ENCODE measurements around the gene CRMP1. TPM values are rescaled to one million over a fixed set of nuclear protein-coding genes. Genes with fewer than 3 reads are reported as not detected.
"Not testable (repeated sequence)": the region's sequence is repeated elsewhere in the genome, so short reads cannot be mapped to it uniquely, and the experiment has no call there.

The CRMP1 gene
- total and polyA plus RNA-seq, 8 donors, result 1.2 to 21.4 (median 2.1) TPM; not detected in 1

- no peak overlapping the region for H3K27ac ChIP-seq
Measured at GRCh38 chr4:5815641-5816040, 77.2 kb downstream of the CRMP1 start.

GRCh38 chr4:5814421-5814820 is 78.5 kb downstream of the CRMP1 start:
- Histone ChIP-seq H3K36me3 (peaks cover 5 to 75% (median 48%) of the 10 kb centered on the region in 4 donors), H3K27ac (peak overlapping the region in 3 of 5 donors; percentile 3 to 62 (median 18)), H3K4me1 (no peaks in the 10 kb centered on the region), H3K9me3 (no peaks in the 10 kb centered on the region), H3K27me3 (no peaks in the 10 kb centered on the region), H3K4me3 (no peak overlapping the region)
- DNase-seq, result no peak
- intact Hi-C loops (cut with DNase I; ENCODE audit: low total_unique reads), result no loop called here
- 84 to 99% (median 89%) methylated on average over 6 of the region's 6 CpGs for WGBS, 5 donors
- no peak for TF ChIP-seq EP300 (IDR thresholded peaks at IDR 0.05)
- TF ChIP-seq POLR2A (IDR thresholded peaks at IDR 0.05), result no peak
- TF ChIP-seq CTCF (IDR thresholded peaks at IDR 0.05), result no peak
- TF ChIP-seq POLR2AphosphoS5 (IDR thresholded peaks at IDR 0.05), result no peak

More at GRCh38 chr4:5815641-5816040, 77.2 kb downstream of the CRMP1 start:
- Histone ChIP-seq H3K9me3 (no peaks in the 10 kb centered on the region), H3K4me1 (no peaks in the 10 kb centered on the region), H3K36me3 (peaks cover 5 to 75% (median 46%) of the 10 kb centered on the region in 4 donors), H3K4me3 (no peak overlapping the region), H3K27me3 (no peaks in the 10 kb centered on the region)
- no peak for DNase-seq
- whole genome bisulfite sequencing, 5 donors, result 84 to 95% (median 89%) methylated on average over 5 of the region's 5 CpGs
- intact Hi-C loops (cut with DNase I; ENCODE audit: low total_unique reads), result no loop called here
- TF ChIP-seq POLR2AphosphoS5 (IDR thresholded peaks at IDR 0.05) (no peak), EP300 (IDR thresholded peaks at IDR 0.05) (no peak), CTCF (IDR thresholded peaks at IDR 0.05) (no peak), POLR2A (IDR thresholded peaks at IDR 0.05) (no peak)

- peak overlapping the region in 3 of 5 donors; percentile 3 to 62 (median 18) for H3K27ac ChIP-seq
- TF ChIP-seq CTCF (IDR thresholded peaks at IDR 0.05) (no peak), POLR2A (IDR thresholded peaks at IDR 0.05) (no peak), EP300 (IDR thresholded peaks at IDR 0.05) (no peak), POLR2AphosphoS5 (IDR thresholded peaks at IDR 0.05) (no peak)
- H3K27me3 ChIP-seq, result no peaks in the 10 kb centered on the region
- H3K9me3 ChIP-seq, result no peaks in the 10 kb centered on the region
- H3K36me3 ChIP-seq, result peaks cover 5 to 75% (median 52%) of the 10 kb centered on the region in 4 donors
- DNase-seq, result no peak
- peak overlapping the region in 1 of 4 donors; percentile 4 for H3K4me3 ChIP-seq
- no peaks in the 10 kb centered on the region for H3K4me1 ChIP-seq
- intact Hi-C loops (cut with DNase I; ENCODE audit: low total_unique reads), result no loop called here
- 83 to 96% (median 90%) methylated on average over 2 to 7 of the region's 7 CpGs for WGBS, 5 donors
Measured at GRCh38 chr4:5813882-5814255, 79.0 kb downstream of the CRMP1 start.

GRCh38 chr4:5812506-5813229 is 80.2 kb downstream of the CRMP1 start:
- WGBS, 5 donors, result 69 to 79% (median 78%) methylated on average over 9 of the region's 9 CpGs
- peaks cover 5 to 79% (median 56%) of the 10 kb centered on the region in 4 donors for H3K36me3 ChIP-seq
- no peak overlapping the region for H3K4me3 ChIP-seq
- DNase-seq, result peak in 1 of 2 donors; percentile 85
- TF ChIP-seq CTCF (IDR thresholded peaks at IDR 0.05) (peak in 5 of 7 experiments; percentile 32 to 64 (median 61)), POLR2AphosphoS5 (IDR thresholded peaks at IDR 0.05) (peak in 1 of 3 donors; percentile 7), EP300 (IDR thresholded peaks at IDR 0.05) (no peak), POLR2A (IDR thresholded peaks at IDR 0.05) (no peak)
- H3K27ac ChIP-seq, result peak overlapping the region in 1 of 5 donors; percentile 45
- intact Hi-C loops (cut with DNase I; ENCODE audit: low total_unique reads), result no loop called here
- no peaks in the 10 kb centered on the region for H3K9me3 ChIP-seq
- H3K27me3 ChIP-seq, result no peaks in the 10 kb centered on the region
- H3K4me1 ChIP-seq, result no peaks in the 10 kb centered on the region

- WGBS, 5 donors, result 86 to 95% (median 89%) methylated on average over 5 of the region's 5 CpGs
- H3K4me1 ChIP-seq; H3K4me3 ChIP-seq; DNase-seq; intact Hi-C loops (cut with DNase I; ENCODE audit: low total_unique reads); H3K27me3 ChIP-seq; H3K9me3 ChIP-seq: not testable (repeated sequence)
- Histone ChIP-seq H3K27ac (peak overlapping the region in 1 of 5 donors; percentile 45), H3K36me3 (peaks cover 5 to 79% (median 60%) of the 10 kb centered on the region in 4 donors)
Measured at GRCh38 chr4:5812057-5812456, 80.8 kb downstream of the CRMP1 start.

Measured in stomach (tissue), 9 donors.